GM18505 (cell line): Measurements from ENCODE around the gene GLB1L3.
"Not testable (repeated sequence)": the region's sequence is repeated elsewhere in the genome, so short reads cannot be mapped to it uniquely, and the experiment has no call there.

Experiments used
- ATAC-seq: cut with Tn5 transposase; IDR thresholded peaks from one replicate; pipeline ENCODE4 v1.9.1; 2021; ENCODE audit not compliant: unreplicated experiment
- POLR2A ChIP-seq: IDR thresholded peaks from 4 replicates; pipeline ENCODE4 v1.6.1; 2011; ENCODE audit warnings: borderline replicate concordance; ENCODE audit not compliant: insufficient read depth, insufficient read length; ENCODE audit errors: extremely low read depth

The GLB1L3 gene

GRCh38 chr11:134242376-134242775 is 33.8 kb upstream of the GLB1L3 start:
- TF ChIP-seq POLR2A, result no peak
- ATAC-seq, result no peak

GRCh38 chr11:134243913-134244312 is 32.3 kb upstream of the GLB1L3 start:
- TF ChIP-seq POLR2A, result no peak
- no peak for ATAC-seq

- no peak for TF ChIP-seq POLR2A
- ATAC-seq, result peak; percentile 85
Measured at GRCh38 chr11:134244593-134244992, 31.6 kb upstream of the GLB1L3 start.

- TF ChIP-seq POLR2A, result no peak
Measured at GRCh38 chr11:134245434-134245833, 30.7 kb upstream of the GLB1L3 start.

GRCh38 chr11:134246100-134246499 is 30.1 kb upstream of the GLB1L3 start:
- ATAC-seq, result no peak
- TF ChIP-seq POLR2A, result no peak

More at GRCh38 chr11:134245434-134245833, 30.7 kb upstream of the GLB1L3 start:
- no peak for ATAC-seq

- ATAC-seq, result no peak
- TF ChIP-seq POLR2A, result no peak
Measured at GRCh38 chr11:134246678-134247077, 29.5 kb upstream of the GLB1L3 start.

- no peak for ATAC-seq
- TF ChIP-seq POLR2A, result no peak
Measured at GRCh38 chr11:134248910-134249480, 27.2 kb upstream of the GLB1L3 start.

GRCh38 chr11:134250246-134250645 is 25.9 kb upstream of the GLB1L3 start:
- no peak for TF ChIP-seq POLR2A
- ATAC-seq, result no peak

GRCh38 chr11:134250675-134251074 is 25.5 kb upstream of the GLB1L3 start:
- no peak for ATAC-seq
- no peak for TF ChIP-seq POLR2A

- ATAC-seq, result peak; percentile 30
- no peak for TF ChIP-seq POLR2A
Measured at GRCh38 chr11:134252346-134253187, 23.6 kb upstream of the GLB1L3 start.

- peak; percentile 99 for ATAC-seq
- TF ChIP-seq POLR2A, result peak; percentile 84
Measured at GRCh38 chr11:134253188-134253993, 22.8 kb upstream of the GLB1L3 start, which contains the start of the genes ACAD8 and THYN1. ACAD8 (plus strand) TSS chr11:134253568; CDS start chr11:134253601, 33 bp downstream. THYN1 (minus strand) TSS chr11:134253352; CDS start chr11:134252882, 470 bp downstream.

- no peak for ATAC-seq
Measured at GRCh38 chr11:134254433-134255183, 21.6 kb upstream of the GLB1L3 start.

GRCh38 chr11:134255184-134255561 is 21.0 kb upstream of the GLB1L3 start:
- ATAC-seq, result not testable (repeated sequence)

More at GRCh38 chr11:134254433-134255183, 21.6 kb upstream of the GLB1L3 start:
- TF ChIP-seq POLR2A, result no peak
